Measurements from ENCODE around the gene SEC61G. TPM values are rescaled to one million over a fixed set of nuclear protein-coding genes. Genes with fewer than 3 reads are reported as not detected.

SEC61G gene
- polyA plus RNA-seq, 1 experiment = 344 TPM

DNA sequence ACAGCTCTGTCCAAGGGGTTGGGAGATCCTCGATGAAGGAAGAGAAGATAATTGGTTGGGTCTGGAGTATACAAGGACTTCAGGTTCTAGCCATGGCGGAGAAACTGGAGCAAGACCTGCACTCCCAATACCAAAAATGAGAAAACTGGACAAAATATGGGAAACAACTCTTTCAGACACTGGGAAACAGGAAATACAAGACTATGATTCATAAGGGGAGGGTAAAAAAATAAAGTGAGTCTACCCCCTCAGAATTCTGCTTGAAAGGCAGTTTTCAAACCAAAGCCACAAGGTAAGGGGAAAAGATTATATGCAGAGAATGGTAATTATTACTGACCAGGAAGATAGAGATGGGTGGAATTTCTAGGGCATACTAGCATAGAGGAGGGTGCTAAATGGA is 10.2 kb upstream of the SEC61G start:
- DNase-seq (ENCODE audit: low read depth, low spot score) = no peak
- no peaks in the 10 kb centered on the region for H3K9me3 ChIP-seq (ENCODE audit: control insufficient read depth, insufficient read depth, low read length)
- CTCF ChIA-PET = interaction anchor here (1.0 to 14.1 kb wide), 4 partner anchors 9 to 646 kb away, joined by 3 to 360 read pairs (median 90); no protein-coding TSS in a partner anchor
- TF ChIP-seq, protein P1, sequence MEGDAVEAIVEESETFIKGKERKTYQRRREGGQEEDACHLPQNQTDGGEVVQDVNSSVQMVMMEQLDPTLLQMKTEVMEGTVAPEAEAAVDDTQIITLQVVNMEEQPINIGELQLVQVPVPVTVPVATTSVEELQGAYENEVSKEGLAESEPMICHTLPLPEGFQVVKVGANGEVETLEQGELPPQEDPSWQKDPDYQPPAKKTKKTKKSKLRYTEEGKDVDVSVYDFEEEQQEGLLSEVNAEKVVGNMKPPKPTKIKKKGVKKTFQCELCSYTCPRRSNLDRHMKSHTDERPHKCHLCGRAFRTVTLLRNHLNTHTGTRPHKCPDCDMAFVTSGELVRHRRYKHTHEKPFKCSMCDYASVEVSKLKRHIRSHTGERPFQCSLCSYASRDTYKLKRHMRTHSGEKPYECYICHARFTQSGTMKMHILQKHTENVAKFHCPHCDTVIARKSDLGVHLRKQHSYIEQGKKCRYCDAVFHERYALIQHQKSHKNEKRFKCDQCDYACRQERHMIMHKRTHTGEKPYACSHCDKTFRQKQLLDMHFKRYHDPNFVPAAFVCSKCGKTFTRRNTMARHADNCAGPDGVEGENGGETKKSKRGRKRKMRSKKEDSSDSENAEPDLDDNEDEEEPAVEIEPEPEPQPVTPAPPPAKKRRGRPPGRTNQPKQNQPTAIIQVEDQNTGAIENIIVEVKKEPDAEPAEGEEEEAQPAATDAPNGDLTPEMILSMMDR (IDR thresholded peaks at IDR 0.05; ENCODE audit: low read depth, low read length) = no peak
- no peak overlapping the region for H3K27ac ChIP-seq (ENCODE audit: low read depth, low read length)
- no peak overlapping the region for H3K4me3 ChIP-seq (ENCODE audit: low read depth, low read length)
- POLR2A ChIA-PET = interaction anchor here (1.6 kb wide), 1 partner anchor 486 kb away, joined by 4 read pairs; no protein-coding TSS in a partner anchor
- H3K27me3 ChIP-seq (ENCODE audit: control insufficient read depth, insufficient read depth, low read length) = no peaks in the 10 kb centered on the region

DNA sequence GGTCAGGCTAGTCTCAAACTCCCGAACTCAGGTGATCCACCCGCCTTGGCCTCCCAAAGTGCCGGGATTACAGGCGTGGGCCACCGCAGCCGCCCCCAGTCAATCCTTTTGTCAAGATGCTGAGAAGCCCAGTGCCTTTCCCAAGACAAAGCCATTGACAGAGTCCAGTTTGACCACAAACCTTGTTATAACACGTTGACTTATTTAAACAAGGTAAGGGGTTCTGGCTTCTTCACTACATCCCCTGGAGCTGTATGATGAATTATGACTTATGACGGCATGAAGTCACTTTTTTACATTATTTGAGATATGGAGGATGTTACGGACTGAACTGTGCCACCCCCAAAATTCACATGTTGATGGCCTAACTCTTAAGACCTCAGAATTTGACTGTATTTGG is 5.8 kb upstream of the SEC61G start:
- ChIA-PET POLR2A (interaction anchor here (0.7 kb wide), 1 partner anchor 348 kb away, joined by 6 read pairs; no protein-coding TSS in a partner anchor), CTCF (interaction anchor here (1.0 to 8.7 kb wide), 3 partner anchors 10 to 494 kb away, joined by 3 to 53 read pairs (median 4); no protein-coding TSS in a partner anchor)
- H3K27ac ChIP-seq (ENCODE audit: low read depth, low read length) = no peak overlapping the region
- no peak overlapping the region for H3K4me3 ChIP-seq (ENCODE audit: low read depth, low read length)
- DNase-seq (ENCODE audit: low read depth, low spot score) = no peak
- TF ChIP-seq, protein P1 (IDR thresholded peaks at IDR 0.05; ENCODE audit: low read depth, low read length) = no peak
- no peaks in the 10 kb centered on the region for H3K9me3 ChIP-seq (ENCODE audit: control insufficient read depth, insufficient read depth, low read length)
- H3K27me3 ChIP-seq (ENCODE audit: control insufficient read depth, insufficient read depth, low read length) = no peaks in the 10 kb centered on the region

DNA sequence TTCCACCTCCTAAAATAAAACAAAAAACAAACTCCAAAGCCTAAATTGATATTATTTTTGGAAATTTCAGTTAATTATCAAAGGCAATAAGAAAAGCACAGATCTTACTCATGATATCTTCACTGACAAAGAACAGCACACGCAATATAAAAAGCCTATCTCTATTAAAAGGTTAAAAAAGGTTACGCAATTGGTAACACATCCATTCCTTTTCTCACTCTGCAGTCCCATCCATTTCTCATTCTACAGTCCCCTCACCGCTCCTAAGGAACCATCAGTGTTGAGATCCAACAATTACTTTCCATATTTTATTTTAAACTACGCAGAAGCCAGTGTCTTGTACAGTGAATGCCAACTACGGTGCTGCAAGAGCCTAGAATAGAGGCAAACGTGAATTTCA is 1.3 kb downstream of the SEC61G start:
- TF ChIP-seq, protein P1 (IDR thresholded peaks at IDR 0.05; ENCODE audit: low read depth, low read length) = no peak
- POLR2A ChIA-PET = interaction anchor here (1.9 kb wide), 1 partner anchor 497 kb away, joined by 7 read pairs; no protein-coding TSS in a partner anchor
- DNase-seq (ENCODE audit: low read depth, low spot score) = no peak
- Histone ChIP-seq H3K27me3 (ENCODE audit: control insufficient read depth, insufficient read depth, low read length) (no peaks in the 10 kb centered on the region), H3K27ac (ENCODE audit: low read depth, low read length) (no peak overlapping the region), H3K9me3 (ENCODE audit: control insufficient read depth, insufficient read depth, low read length) (no peaks in the 10 kb centered on the region), H3K4me3 (ENCODE audit: low read depth, low read length) (peak overlapping the region; percentile 93)
- CTCF ChIA-PET = interaction anchor here (1.3 kb wide), 2 partner anchors 498 to 658 kb away, joined by 5 to 7 read pairs; no protein-coding TSS in a partner anchor

DNA sequence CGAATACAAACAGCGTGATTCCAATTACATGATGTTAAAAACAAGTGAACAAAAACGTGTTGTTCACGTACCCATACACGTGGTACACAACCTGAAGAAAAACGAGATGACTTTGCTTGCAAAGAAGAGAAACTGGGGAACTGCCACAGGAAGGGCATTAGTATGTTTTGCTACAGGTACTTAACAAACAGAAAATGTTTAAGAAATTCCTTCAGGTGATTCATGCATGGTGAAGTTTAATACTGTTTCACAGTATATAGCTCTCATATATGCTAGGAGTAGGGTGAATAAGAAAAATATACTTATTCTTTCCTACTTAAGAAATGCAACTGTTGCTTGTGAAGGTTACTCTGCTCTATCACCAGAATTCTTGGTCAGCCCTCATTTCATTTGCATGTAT is 9.8 kb downstream of the SEC61G start:
- TF ChIP-seq, protein P1 (IDR thresholded peaks at IDR 0.05; ENCODE audit: low read depth, low read length) = no peak
- no peak for DNase-seq (ENCODE audit: low read depth, low spot score)
- ChIA-PET CTCF (no interaction called here), POLR2A (interaction anchor here (2.2 kb wide), 1 partner anchor 10 kb away, joined by 9 read pairs; the partner anchor contains the start of gene SEC61G)
- no peaks in the 10 kb centered on the region for H3K27me3 ChIP-seq (ENCODE audit: control insufficient read depth, insufficient read depth, low read length)
- H3K4me3 ChIP-seq (ENCODE audit: low read depth, low read length) = no peak overlapping the region
- H3K9me3 ChIP-seq (ENCODE audit: control insufficient read depth, insufficient read depth, low read length) = no peaks in the 10 kb centered on the region
- no peak overlapping the region for H3K27ac ChIP-seq (ENCODE audit: low read depth, low read length)

DNA sequence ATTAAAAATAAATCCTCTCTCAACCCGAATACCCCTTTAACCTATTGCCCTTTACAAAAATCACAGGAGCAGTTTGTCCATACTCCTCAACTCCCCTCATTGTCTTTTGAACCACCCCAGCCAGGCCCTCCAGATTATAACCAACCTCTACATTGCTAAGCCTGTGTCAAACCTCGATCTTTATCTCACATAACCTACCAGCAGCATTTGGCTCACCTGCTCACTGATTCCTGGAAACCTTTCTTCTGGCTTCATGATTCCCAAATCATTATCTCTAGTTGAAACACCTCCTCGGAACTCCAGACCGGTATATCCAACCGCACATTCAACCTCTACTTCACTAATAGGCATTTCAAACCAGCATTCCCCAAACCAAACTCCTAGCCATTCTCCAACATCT is 11.8 kb downstream of the SEC61G start:
- ChIA-PET POLR2A (no interaction called here), CTCF (no interaction called here)
- H3K9me3 ChIP-seq (ENCODE audit: control insufficient read depth, insufficient read depth, low read length) = no peaks in the 10 kb centered on the region
- H3K27me3 ChIP-seq (ENCODE audit: control insufficient read depth, insufficient read depth, low read length) = no peaks in the 10 kb centered on the region
- TF ChIP-seq, protein P1 (IDR thresholded peaks at IDR 0.05; ENCODE audit: low read depth, low read length) = no peak
- H3K27ac ChIP-seq (ENCODE audit: low read depth, low read length) = no peak overlapping the region
- DNase-seq (ENCODE audit: low read depth, low spot score) = no peak
- H3K4me3 ChIP-seq (ENCODE audit: low read depth, low read length) = no peak overlapping the region
